HG02678 (cell line): ENCODE results near the gene TMF1.

Source experiments
- ATAC-seq: cut with Tn5 transposase; IDR thresholded peaks from one replicate; pipeline ENCODE4 v1.9.1; 2021; ENCODE audit warnings: mild to moderate bottlenecking, moderate library complexity; ENCODE audit not compliant: unreplicated experiment

Gene TMF1

GRCh38 chr3:69016102-69016501 lies 36.0 kb downstream of the TMF1 start:
- no peak for ATAC-seq

GRCh38 chr3:69014022-69014580 lies 38.0 kb downstream of the TMF1 start:
- ATAC-seq: no peak

- ATAC-seq: peak; percentile 84
These were observed 38.7 kb downstream of the TMF1 start, which contains the start of gene EOGT for GRCh38 chr3:69013253-69014021. Gene EOGT, minus strand, starts transcription at chr3:69013684. Its CDS starts 3,838 bp downstream, at chr3:69009846.

- peak; percentile 46 for ATAC-seq
These were observed 39.3 kb downstream of the TMF1 start for GRCh38 chr3:69012800-69013252.

GRCh38 chr3:69012100-69012799 lies 39.9 kb downstream of the TMF1 start:
- no peak for ATAC-seq

GRCh38 chr3:69011096-69011730 lies 40.9 kb downstream of the TMF1 start:
- ATAC-seq: no peak

GRCh38 chr3:69009559-69010410 lies 42.3 kb downstream of the TMF1 start:
- no peak for ATAC-seq

- no peak for ATAC-seq
These were observed 43.2 kb downstream of the TMF1 start for GRCh38 chr3:69008980-69009379.

GRCh38 chr3:69005791-69006482 lies 46.2 kb downstream of the TMF1 start:
- ATAC-seq: no peak

GRCh38 chr3:69005071-69005790 lies 46.9 kb downstream of the TMF1 start:
- no peak for ATAC-seq

- ATAC-seq: no peak
These were observed 48.0 kb downstream of the TMF1 start for GRCh38 chr3:69004138-69004537.

GRCh38 chr3:68999605-69000004 lies 52.5 kb downstream of the TMF1 start:
- no peak for ATAC-seq

GRCh38 chr3:68999158-68999557 lies 53.0 kb downstream of the TMF1 start:
- no peak for ATAC-seq

GRCh38 chr3:68997887-68998286 lies 54.2 kb downstream of the TMF1 start:
- no peak for ATAC-seq

- no peak for ATAC-seq
These were observed 55.7 kb downstream of the TMF1 start for GRCh38 chr3:68996356-68996995.

GRCh38 chr3:68988740-68989139 lies 63.4 kb downstream of the TMF1 start:
- ATAC-seq: no peak

GRCh38 chr3:68987322-68987721 lies 64.8 kb downstream of the TMF1 start:
- ATAC-seq: no peak

GRCh38 chr3:68986496-68987208 lies 65.5 kb downstream of the TMF1 start:
- ATAC-seq: no peak
